ENCODE results near the gene ODAD4.

Gene ODAD4, protein sequence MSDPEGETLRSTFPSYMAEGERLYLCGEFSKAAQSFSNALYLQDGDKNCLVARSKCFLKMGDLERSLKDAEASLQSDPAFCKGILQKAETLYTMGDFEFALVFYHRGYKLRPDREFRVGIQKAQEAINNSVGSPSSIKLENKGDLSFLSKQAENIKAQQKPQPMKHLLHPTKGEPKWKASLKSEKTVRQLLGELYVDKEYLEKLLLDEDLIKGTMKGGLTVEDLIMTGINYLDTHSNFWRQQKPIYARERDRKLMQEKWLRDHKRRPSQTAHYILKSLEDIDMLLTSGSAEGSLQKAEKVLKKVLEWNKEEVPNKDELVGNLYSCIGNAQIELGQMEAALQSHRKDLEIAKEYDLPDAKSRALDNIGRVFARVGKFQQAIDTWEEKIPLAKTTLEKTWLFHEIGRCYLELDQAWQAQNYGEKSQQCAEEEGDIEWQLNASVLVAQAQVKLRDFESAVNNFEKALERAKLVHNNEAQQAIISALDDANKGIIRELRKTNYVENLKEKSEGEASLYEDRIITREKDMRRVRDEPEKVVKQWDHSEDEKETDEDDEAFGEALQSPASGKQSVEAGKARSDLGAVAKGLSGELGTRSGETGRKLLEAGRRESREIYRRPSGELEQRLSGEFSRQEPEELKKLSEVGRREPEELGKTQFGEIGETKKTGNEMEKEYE
- 0.27 to 3.1 (median 0.67) reads per million in 3 experiments for total RNA-seq

DNA sequence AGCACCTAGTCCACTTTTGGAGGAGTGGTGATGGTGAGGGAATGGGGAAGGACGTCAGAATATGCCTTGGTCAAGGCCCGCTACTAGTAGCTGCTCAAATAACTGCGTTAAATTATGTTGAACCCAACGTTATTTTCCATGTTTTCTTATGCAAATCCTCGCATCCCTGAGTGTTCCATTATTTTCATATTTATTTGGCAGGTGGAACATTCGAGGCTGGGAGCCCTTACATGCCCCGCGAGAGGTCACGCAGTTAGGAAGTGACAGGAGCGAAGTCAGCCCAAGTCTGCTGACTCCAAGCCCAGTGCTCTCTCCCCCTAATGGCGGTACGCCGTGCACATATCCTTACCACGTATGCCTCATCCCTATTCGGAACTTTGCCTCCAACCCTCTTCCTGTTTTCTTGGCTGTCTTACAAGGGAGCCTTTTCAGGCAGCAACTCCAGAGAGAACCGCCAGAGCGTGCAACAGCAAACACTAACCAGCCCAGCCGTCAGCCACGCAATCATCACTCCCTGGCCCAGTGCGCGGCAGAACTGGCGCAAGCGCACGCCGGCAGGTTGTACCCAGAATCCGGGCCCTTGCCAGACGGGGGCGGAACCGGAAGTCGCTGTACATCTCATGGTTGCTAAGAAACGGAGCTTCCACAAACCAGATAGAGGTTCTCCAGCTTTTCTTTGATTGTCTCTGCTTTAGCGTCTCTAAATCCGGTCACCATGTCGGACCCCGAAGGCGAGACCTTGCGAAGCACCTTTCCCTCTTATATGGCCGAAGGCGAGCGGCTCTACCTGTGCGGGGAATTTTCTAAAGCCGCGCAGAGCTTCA lies at the start of gene ODAD4:
ODAD4 (plus strand) TSS at position 609 of the 824 bp plus-strand sequence; CDS start at position 716, 107 bp downstream.
- DNase-seq, result peak; percentile 97

DNA sequence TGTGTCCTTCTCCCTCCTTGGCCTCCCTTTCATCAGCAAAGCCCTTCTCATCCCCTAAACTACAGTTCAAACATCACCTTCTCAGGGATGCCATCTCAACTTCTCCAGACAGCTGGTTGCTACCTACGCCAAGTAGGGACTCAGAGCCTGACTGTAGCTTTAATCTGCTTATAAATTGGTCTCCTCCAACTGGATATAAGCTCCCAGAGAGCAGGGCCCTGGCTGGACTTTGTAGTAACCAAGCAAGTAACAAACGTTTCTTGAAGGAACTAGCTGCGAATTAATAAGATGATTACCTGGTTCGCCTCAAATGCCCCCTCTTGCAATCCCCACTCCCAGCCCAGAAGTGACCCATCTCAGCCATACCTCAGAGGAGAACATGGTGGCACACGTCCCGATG lies 47.7 kb upstream of the ODAD4 start:
- no peak for DNase-seq

DNA sequence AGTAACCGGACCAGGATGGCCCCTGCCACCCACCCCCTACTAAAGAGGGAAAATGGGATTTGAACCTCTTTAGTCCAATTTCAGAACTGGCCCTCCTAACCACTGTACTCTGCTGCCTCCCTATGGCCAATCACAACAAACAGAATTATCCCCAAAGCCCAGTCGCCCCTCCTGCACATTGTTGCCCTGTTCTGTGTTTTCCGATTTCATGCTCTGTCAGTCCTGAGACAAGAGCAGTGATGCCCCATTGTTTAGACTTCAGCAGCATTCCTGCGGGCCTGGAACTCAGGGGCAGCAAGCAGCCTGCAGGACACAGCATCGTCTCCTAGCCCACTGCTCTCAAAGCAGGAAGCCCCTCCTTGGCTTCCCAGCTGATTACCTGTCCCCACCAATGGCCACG lies 44.7 kb upstream of the ODAD4 start:
- DNase-seq, result no peak

DNA sequence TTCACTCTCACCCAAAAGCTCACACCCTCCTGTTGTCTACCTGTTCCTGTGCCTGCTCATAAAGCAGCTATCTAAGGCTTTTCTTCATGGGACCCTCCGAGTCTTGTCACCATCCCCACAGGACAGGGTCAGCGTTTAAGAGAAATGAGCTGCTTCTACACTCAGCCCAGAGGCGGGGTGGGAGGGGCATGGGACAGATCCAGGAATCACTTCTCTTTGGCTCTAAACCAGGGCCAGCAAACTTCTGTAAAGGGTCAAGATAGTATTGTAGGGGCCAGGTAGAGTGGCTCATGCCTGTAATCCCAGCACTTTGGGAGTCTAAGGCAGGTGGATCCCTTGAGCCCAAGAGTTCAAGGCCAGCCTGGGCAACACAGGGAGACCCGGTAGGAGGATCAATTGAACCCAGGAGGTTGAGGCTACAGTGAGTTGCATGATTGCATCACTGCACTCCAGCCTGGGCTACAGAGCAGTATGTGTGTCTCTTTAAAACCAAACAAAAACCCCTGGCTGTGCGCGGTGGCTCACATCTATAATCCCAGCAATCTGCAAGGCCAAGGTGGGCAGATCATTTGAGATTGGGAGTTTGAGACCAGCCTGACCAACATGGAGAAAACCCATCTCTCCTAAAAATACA lies 42.0 kb upstream of the ODAD4 start:
- DNase-seq, result no peak

DNA sequence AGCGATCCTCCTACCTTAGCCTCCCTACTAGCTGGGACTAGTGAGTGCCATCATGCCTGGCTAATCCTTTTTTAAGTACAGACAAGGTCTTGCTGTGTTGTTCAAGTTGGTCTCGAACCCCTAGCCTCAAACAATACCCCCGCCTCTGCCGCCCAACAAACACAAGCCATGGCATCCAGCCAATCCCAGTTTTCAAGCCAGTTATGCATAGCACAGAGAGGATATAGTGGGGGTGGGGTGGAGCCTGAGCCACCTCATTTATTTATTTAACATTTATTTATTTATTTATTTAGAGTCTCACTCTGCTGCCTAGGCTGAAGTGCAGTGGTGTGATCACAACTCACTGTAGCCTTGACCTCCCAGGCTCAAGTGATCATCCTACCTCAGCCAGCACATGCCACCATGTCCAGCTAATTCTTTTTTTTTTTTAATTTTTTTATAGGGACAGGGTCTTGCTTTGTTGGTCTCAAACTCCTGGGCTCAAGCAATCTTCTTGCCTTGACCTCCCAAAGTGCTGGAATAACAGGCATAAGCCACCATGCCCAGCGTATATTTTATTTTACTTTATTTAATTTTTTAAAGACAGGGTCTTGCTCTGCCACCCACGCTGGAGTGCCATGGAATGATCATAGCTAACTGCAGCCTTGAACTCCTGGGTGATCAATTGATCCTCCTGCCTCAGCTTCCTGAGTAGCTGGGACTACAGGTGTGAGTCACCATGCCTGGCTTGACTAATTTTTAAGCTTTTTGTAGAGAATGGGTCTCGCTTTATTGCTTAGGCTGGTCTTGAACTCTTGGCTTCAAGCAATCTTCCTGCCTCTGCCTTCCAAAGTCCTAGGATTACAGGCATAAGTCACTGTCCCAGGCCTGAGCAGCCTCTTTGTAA lies 39.0 kb upstream of the ODAD4 start:
- no peak for DNase-seq

DNA sequence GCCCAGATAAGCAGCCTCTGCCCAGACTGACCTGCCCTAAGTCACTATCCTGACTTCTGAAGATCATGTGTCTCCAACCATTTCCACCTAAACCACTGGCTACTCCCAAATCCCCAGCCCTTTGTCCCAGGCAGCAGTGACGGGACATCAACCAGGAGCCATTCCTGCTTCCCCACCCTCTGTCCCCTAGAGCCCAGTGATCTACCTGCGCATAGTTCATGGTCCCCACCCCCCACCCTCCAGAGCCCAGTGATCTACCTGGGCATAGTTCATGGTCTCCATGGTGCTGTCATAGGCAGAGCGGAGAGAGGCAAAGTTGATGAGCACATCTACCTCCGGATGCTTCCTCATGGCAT lies 38.4 kb upstream of the ODAD4 start:
- no peak for DNase-seq

DNA sequence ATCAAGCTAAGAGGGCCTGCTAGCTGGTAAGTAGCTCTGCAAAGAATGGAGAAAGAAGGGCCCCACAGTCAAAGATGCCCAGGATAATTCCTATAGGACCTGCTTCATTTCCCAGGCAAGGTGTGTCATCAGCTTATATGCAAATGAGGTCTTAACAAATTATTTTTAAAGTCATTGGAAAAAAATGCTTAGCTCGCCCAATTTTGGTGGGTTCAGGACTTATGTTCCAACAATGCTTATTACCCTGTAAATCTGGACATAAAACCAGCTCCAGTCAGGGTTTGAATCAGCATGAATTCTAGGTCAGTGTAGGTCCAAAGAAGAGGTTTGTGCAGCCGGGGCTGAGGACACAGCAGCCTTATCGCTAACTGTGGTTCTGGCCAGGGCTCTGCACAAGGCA lies 37.0 kb upstream of the ODAD4 start:
- no peak for DNase-seq

DNA sequence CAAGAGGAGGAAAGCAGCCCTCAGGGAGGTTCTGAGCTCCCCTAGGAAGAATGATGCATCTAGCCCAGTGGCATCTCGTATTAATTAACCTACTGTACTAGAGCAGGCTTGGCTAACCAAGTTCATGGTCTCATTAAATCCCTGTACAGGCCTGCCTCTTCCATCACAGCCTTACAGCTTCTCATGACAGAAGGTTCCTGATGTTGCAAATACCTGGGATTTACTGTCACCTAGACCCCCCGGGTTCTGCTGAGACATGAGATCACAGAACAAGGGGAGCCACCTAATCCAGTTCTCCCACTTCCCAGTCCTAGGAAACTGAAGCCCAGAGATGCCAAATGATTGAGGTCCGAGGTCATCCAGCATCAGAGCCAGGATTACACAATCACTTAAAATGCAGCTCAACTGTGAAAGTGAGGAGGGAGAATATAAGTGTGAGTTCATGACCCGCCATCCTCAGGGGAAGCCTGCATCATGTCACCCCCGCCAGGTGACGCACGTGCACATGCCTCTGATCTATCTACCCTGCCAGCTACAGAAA lies 35.6 kb upstream of the ODAD4 start:
- no peak for DNase-seq

DNA sequence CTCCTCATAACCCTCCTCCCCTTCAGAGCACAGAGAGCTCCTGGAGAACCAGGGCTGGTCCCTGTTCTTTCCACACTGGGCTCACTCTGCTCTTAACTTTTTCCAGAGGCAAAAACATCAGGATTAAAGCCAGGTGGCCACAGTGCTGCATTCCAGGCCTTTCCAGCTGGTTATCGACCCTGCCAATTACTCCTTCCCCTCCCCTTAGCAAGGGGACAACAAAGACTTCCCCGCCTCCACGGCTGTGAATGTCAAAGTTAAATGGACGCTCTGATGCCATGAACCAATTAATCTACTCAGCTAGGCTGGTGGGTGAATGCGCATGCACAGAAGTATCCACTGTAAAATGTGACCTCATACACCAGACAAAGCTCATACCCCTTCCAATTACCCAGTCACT lies 34.8 kb upstream of the ODAD4 start:
- no peak for DNase-seq

DNA sequence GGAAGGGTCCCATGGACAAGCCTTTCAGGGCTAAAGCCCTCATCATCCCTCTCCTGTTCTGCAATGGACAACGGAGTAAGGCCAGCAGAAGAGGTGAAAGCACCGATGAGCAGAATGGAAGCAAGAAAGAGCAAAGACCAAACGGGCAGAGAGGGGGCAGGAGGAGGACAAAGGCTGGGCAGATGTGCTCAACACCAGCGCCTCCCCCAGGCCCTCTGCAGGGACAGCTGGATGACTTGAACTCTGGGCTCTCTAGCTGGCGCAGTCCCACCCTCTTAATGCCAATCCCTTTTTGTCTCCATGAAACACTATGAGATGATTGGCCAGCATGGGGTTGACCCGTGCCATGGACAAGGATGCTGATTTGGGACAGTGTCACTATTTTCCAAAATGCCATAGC lies 33.7 kb upstream of the ODAD4 start:
- no peak for DNase-seq

DNA sequence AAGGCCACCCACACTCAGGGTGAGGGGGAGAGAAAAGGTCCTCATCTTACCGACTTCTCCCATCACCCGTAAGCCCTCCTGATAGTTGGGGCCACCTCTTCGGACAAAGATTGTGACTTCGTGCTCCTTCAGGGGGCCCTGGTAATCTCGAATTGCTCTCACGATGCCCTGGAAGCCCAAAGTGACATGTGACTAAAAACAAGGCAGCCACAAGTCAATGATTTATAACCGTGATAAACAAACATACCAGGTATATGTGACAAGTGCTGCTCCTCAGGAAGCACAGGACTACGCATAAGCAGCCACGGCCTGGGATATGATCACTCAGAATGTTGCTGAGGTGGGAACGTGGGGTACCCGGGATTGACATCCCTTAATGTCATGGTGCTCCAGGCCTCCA lies 28.8 kb upstream of the ODAD4 start:
- DNase-seq, result no peak

DNA sequence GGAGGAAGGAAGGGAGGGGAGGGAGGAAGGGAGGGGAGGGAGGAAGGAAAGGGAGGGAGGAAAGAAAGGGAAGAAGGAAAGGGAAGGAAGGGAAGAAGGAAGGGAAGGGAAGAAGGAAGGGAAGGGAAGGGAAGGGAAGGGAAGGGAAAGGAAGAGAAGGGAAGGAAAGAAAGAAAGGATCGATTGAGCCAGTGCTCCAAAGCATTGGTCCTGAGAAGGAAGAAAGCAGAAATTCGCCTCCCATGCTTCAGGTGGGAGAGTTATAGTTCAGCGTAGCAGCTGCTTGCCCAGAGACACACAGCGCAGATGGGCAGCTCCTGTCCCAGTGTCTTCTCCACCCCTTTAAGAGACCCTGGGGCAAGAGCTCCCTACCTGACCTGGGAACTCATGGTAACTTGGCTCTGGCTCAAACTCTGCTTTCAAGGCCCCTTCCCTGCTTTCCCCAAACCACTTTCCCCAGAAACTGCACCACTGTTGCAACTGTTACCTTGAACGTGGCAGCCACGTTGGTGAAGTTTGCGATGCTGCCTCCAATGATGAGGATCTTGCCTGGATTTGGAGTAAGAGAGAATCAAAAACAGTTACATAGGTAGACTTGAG lies 26.1 kb upstream of the ODAD4 start:
- DNase-seq, result no peak

DNA sequence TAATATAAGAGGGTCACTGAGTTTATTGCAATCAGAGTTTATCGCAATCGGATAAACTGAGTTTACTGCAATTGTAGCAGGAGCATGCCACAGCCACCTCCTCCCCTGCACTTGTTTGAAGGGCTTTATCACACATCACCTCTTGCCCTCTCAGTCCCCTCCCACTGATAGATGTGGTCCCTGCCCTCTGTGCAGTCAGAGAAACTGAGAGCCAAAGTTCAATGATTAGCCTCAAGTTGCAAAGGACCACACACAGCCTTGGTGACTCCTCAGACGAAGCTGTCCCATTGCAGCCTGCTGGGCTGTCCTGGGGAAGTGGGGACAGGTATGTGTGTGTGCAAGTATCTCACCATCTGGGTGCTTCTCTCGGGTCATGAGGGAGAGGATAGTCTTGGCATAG lies 25.2 kb upstream of the ODAD4 start:
- no peak for DNase-seq

DNA sequence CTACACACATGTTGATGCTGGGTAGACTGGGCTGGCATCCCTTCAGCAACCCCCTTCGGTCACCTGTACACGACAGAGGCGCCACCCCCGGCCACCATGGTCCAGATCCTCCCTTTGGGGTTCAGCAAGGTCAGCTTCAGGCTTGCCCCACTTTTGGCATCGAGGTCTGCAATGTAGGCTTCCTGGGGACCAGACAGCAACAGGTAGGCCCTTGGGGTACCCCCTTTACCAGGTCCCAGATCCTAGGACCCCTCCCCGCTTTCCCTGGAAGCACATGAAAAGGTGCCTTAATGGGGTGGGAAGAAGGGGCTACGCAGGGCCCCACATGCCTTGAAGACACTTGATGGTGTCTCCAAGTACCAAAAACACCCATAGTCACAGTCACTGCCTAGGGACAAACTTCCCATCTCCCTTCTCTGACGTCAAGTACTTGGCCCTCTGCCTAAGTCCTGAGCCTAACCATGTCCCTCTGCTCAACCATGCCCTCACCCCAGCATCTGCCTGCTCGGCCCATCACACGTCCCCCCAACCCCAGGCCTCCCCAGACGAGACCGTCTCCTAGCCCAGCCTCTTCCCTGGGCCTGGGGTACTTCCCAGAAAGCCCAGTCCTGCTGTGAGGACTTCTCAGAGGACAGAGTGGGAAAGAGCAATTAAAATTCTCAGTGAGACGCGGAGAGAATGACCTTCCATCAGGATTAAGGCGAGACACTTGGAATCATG lies 23.8 kb upstream of the ODAD4 start:
- no peak for DNase-seq

DNA sequence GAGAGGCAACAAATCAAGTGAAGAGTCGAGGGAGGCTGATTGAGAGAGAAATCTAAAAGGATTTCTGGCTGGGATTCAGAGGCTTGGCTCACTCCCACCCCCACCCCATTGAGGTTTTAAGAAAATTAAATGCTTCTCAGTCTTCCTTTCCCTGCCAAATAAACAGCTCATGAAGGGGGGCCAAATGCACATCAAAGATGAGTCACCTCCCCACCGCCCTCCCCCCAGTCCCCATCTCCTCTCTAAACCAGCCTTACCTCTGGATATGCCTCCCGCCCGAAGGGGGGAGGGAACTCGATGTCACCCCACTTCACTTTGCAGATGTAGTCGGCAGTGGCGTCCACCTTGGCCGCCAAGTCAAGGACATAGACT lies 23.2 kb upstream of the ODAD4 start:
- no peak for DNase-seq

DNA sequence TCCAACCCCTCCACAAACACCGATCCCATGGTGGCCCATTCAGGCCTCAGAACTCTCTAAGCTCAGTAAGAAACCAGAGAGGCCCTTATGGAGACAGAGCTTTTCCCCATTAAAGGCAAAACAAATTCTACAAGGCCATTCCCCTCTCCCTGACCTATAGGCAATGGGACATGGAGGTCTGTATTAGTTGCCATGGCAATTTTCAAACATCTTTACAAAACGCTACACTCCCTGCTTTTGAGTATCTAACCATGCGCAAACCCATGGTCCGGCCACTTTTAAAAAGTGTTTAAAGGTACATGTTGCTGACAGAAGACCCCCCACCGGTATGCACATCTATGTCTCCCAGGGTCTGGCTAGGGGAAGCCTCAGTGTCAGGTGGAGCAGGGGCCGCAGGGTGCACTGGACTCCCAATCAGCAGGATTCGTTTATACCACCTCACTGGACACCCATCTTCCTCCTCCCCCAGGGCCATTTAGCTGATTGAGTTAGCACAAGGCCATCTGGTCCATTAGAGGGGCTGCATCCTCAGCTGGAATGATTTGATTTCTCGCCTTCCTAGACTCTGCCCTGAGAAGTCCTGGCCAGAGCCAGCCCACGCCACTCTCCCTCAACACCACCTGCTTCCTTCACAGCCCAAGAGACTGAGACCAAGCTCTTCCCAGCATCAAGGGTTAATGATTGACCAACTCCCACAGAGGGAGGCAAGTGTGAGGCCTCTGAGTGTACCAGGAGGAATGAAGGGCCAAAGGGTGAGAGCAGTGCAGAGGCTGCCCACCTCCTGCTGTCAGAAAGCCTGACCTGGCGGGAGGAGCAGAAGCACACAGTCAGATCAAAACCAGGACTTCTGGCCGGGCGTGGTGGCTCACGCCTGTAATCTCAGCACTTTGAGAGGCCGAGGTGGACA lies 22.5 kb upstream of the ODAD4 start:
- DNase-seq, result no peak

DNA sequence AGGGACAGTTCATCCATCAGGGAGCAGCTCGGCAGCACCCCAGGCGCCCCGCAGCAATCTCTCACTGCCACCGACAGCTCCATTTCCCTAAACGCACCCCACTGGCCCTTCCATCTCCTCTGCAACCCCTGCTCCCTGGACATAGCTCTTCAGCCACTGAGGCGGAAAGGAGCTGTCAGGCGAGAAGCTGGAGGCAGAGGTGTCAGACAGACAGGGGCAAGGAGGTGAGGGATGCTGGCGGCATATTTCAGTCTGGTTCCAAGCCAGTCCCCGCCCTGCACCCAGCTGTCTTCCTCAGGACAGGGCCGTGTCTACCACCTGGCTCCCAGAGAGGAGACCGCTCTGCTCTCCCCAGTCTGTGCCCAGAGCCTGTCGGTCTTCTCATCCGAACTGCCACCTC lies 21.3 kb upstream of the ODAD4 start:
- DNase-seq, result no peak

DNA sequence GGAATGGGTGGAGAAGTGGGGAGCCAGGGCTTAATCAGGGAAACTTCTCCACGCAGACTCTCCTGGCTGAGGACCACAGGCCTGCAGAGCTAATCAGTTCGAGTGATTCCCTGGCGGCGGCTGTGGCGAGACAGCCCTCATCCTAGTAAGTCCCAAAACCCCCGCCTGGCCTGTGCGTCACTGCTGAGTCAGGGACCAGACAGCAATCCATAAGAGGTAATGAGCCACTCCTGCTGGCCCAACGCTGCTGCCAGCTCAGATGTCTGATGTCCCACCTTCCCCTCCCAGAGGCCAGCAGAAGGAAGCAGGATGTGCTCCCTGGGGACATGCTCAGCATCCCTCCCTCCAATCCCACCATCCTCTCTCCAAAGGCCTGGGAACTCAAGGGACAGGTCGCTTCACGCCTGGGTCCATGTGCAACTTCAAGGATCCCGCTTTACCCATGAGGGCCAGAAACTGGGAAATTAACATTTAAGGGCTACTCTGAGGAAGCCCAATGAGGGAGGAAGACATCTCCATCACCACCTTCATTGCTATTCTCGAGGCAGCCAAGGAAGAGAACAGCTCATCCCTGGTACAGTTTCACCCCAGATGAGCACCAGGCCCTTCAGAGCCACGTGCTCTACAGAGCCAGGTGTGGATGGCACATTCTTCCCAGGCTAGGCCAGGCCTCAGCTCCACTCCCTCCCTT lies 19.6 kb upstream of the ODAD4 start:
- DNase-seq, result no peak

DNA sequence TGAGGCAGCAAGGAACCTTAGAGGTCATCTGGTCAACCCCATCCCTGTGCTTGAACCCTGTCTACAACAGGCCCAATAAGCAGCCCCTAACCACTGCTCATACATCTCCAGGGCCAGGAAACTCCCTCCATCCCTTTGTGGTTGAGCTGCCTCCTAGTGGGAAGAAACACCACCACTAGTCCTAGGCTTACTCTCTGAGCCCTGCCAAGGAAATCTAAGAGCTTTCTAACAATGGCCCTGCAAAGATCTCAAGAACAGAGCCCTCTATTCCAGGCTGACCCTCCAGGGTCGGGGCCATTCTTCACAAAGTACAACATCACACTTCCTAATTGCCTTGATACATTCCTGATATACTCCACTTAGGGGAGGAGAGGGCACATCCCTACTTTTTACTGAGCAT lies 17.5 kb upstream of the ODAD4 start:
- no peak for DNase-seq
